IMR-90 (cell line): ENCODE measurements around the gene AFDN. TPM values are rescaled to one million over a fixed set of nuclear protein-coding genes. Genes with fewer than 3 reads are reported as not detected.

Experiments
- ATAC-seq: fragments of 200-7000 bp; cut with Tn5 transposase; 2 replicates; pipeline ENCODE4 v1.9.1; 2020; ENCODE audit warnings: low read depth, mild to moderate bottlenecking, moderate library complexity
- BruUV-seq: library from RNA; stranded (reverse); fragments of 400-500 nt; replicated peaks from 2 replicates; lab custom pipeline; 2021; lab: Mats Ljungman, UMichigan
- CTCF ChIA-PET: fragments of 300-600 bp; formaldehyde crosslinking; extraction: SDS; loops from one replicate; lab custom pipeline; 2021; ENCODE audit warnings: antibody characterized with exemption; lab: Yijun Ruan, JAX
- POLR2A ChIA-PET: fragments of 300-600 bp; sonication (Branson Sonifier 250); formaldehyde crosslinking; loops from one replicate; lab custom pipeline; 2022; ENCODE audit warnings: antibody characterized with exemption; ENCODE audit not compliant: unreplicated experiment; lab: Charles Lee
- DNase-seq: peaks from one replicate; pipeline ENCODE4 v3.0.0; 2013
- H2AFZ ChIP-seq: replicated peaks from 2 replicates; pipeline ENCODE3; 2013; ENCODE audit warnings: low read length, mild to moderate bottlenecking; ENCODE audit not compliant: poor library complexity
- H2AK5ac ChIP-seq: 2 replicates; pipeline ENCODE4 v1.6.1; 2013; ENCODE audit warnings: low read depth, low read length, inconsistent platforms
- H2AK9ac ChIP-seq: replicated peaks from 2 replicates; pipeline ENCODE3; 2013; ENCODE audit warnings: mild to moderate bottlenecking, low read depth, low read length, moderate library complexity; ENCODE audit not compliant: poor library complexity
- H2BK120ac ChIP-seq: 2 replicates; pipeline ENCODE4 v1.6.1; 2013; ENCODE audit warnings: low read depth, low read length, inconsistent platforms
- H2BK15ac ChIP-seq: 3 replicates; pipeline ENCODE4 v1.6.1; 2013; ENCODE audit warnings: low read depth, low read length, inconsistent platforms
- H2BK20ac ChIP-seq: 2 replicates; pipeline ENCODE4 v1.6.1; 2013; ENCODE audit warnings: low read depth, mild to moderate bottlenecking, inconsistent platforms, low read length, moderate library complexity
- H2BK5ac ChIP-seq: 2 replicates; pipeline ENCODE4 v1.6.1; 2013; ENCODE audit warnings: mild to moderate bottlenecking, low read depth, low read length, inconsistent platforms; ENCODE audit not compliant: poor library complexity, severe bottlenecking
- H3K14ac ChIP-seq: replicated peaks from 2 replicates; pipeline ENCODE4 v1.6.1; 2013; ENCODE audit warnings: low read depth, low read length, inconsistent platforms
- H3K18ac ChIP-seq: 2 replicates; pipeline ENCODE4 v1.6.1; 2013; ENCODE audit warnings: low read depth, low read length, control low read depth
- H3K23ac ChIP-seq: 2 replicates; pipeline ENCODE4 v1.6.1; 2013; ENCODE audit warnings: low read depth, low read length, inconsistent platforms
- H3K27ac ChIP-seq: 2 replicates; pipeline ENCODE4 v1.5.1; 2013; ENCODE audit warnings: mild to moderate bottlenecking, control low read depth, low read length; ENCODE audit not compliant: insufficient read depth
- H3K27me3 ChIP-seq: 2 replicates; pipeline ENCODE4 v1.6.1; 2013; ENCODE audit warnings: low read length; ENCODE audit not compliant: control insufficient read depth, insufficient read depth
- H3K36me3 ChIP-seq: 2 replicates; pipeline ENCODE4 v1.6.1; 2013; ENCODE audit warnings: low read length, mixed read lengths; ENCODE audit not compliant: control insufficient read depth, insufficient read depth
- H3K4ac ChIP-seq: 2 replicates; pipeline ENCODE4 v1.6.1; 2013; ENCODE audit warnings: low read depth, low read length, inconsistent platforms
- H3K4me1 ChIP-seq: 2 replicates; pipeline ENCODE4 v1.6.1; 2013; ENCODE audit warnings: low read length, mixed read lengths; ENCODE audit not compliant: control insufficient read depth, insufficient read depth
- H3K4me2 ChIP-seq: 2 replicates; pipeline ENCODE4 v1.6.1; 2013; ENCODE audit warnings: low read depth, mild to moderate bottlenecking, control low read depth, low read length, moderate library complexity
- H3K4me3 ChIP-seq: 2 replicates; pipeline ENCODE4 v1.5.1; 2013; ENCODE audit warnings: low read depth, mild to moderate bottlenecking, control low read depth, low read length, moderate library complexity; ENCODE audit not compliant: insufficient read depth
- H3K56ac ChIP-seq: 2 replicates; pipeline ENCODE4 v1.6.1; 2013; ENCODE audit warnings: low read length, inconsistent platforms; ENCODE audit not compliant: insufficient read depth; ENCODE audit errors: extremely low read depth
- H3K79me1 ChIP-seq, 2 experiments: 2 replicates each; pipeline ENCODE4 v1.6.1; 2013; ENCODE audit warnings: low read length in 2 of 2, inconsistent platforms in 1 of 2, low read depth in 1 of 2
- H3K9ac ChIP-seq: 2 replicates; pipeline ENCODE4 v1.6.1; 2013; ENCODE audit warnings: low read depth, low read length, control low read depth
- H3K9me1 ChIP-seq: 2 replicates; pipeline ENCODE4 v1.6.1; 2013; ENCODE audit warnings: low read length, inconsistent platforms; ENCODE audit not compliant: insufficient read depth
- H3K9me3 ChIP-seq: 2 replicates; pipeline ENCODE4 v1.6.1; 2013; ENCODE audit warnings: low read length; ENCODE audit not compliant: control insufficient read depth, insufficient read depth
- H4K20me1 ChIP-seq: 2 replicates; pipeline ENCODE4 v1.6.1; 2013; ENCODE audit warnings: low read length, inconsistent platforms; ENCODE audit not compliant: insufficient read depth
- H4K5ac ChIP-seq: 2 replicates; pipeline ENCODE4 v1.6.1; 2013; ENCODE audit warnings: mild to moderate bottlenecking, low read depth, low read length, control low read depth
- H4K8ac ChIP-seq, 2 experiments: 2 replicates each; pipeline ENCODE4 v1.6.1; 2013; ENCODE audit warnings: low read depth in 2 of 2, low read length in 2 of 2, control low read depth in 1 of 2, inconsistent platforms in 1 of 2
- H4K91ac ChIP-seq: 2 replicates; pipeline ENCODE4 v1.6.1; 2013; ENCODE audit warnings: low read depth, low read length, inconsistent platforms; ENCODE audit not compliant: insufficient read depth
- CTCF ChIP-seq: conservative IDR thresholded peaks from 2 replicates; pipeline ENCODE4 v1.5.1; 2012; ENCODE audit warnings: mild to moderate bottlenecking, low read depth, low read length, improper control_type of control experiment
- ELK1 ChIP-seq: fragments of 150-350 bp; IDR thresholded peaks from 2 replicates; pipeline ENCODE4 v1.6.1; 2016; ENCODE audit warnings: low read depth, mild to moderate bottlenecking, low read length, moderate library complexity, borderline replicate concordance
- NFE2L2 ChIP-seq: fragments of 150-350 bp; IDR thresholded peaks from 2 replicates; pipeline ENCODE4 v1.6.1; 2016; ENCODE audit warnings: low read depth, mild to moderate bottlenecking, low read length
- RAD21 ChIP-seq: IDR thresholded peaks from 2 replicates; pipeline ENCODE4 v1.6.1; 2012; ENCODE audit warnings: low read length, improper control_type of control experiment
- USF2 ChIP-seq: fragments of 150-350 bp; IDR thresholded peaks from 2 replicates; pipeline ENCODE4 v1.6.1; 2017; ENCODE audit warnings: mild to moderate bottlenecking, antibody characterized with exemption, low read length, low read depth
- WGBS, 2 experiments: methylation state at CpG; one replicate each; pipeline versions ENCODE4 v1.1.5 to v1.1.7; 2013; ENCODE audit warnings: missing lambda C conversion rate in 2 of 2; ENCODE audit not compliant: insufficient read length in 1 of 2; ENCODE audit errors: extremely low coverage in 2 of 2; 5-methylcytosine and 5-hydroxymethylcytosine counted together
- dilution Hi-C: fragments of 300-500 bp; cut with HindIII; formaldehyde crosslinking; loops from one replicate; pipeline ENCODE4 v1.14.3; 2018; ENCODE audit warnings: low sequenced_read_pairs; ENCODE audit not compliant: unreplicated experiment
- in situ Hi-C: fragments of 300-500 bp; cut with MboI; formaldehyde crosslinking; loops from 3 replicates; pipeline ENCODE4 v1.14.3; 2019; ENCODE audit warnings: low sequenced_read_pairs, inconsistent platforms, mixed read lengths
- intact Hi-C: fragments of 100-400 bp; cut with micrococcal nuclease; formaldehyde crosslinking; loops from 2 replicates; pipeline ENCODE4 v1.10.0; 2022
- polyA plus RNA-seq, 3 experiments: library from polyadenylated mRNA; depleted of rRNA; stranded (reverse); fragments of >200 nt; gene quantifications; 2 replicates each; pipeline ENCODE4 v1.2.3, GENCODE V29; 2012; ENCODE audit warnings: low replicate concordance in 1 of 3
- total RNA-seq: library from RNA; depleted of rRNA; stranded (reverse); fragments of >200 nt; gene quantifications from 2 replicates; pipeline ENCODE4 v1.2.3, GENCODE V29; 2012

AFDN gene
- total and polyA plus RNA-seq, 2 of the 4 experiments (the other 2 are of a cell fraction), result 11.6 to 20.8 TPM

GRCh38 chr6:167978607-167979006 lies 151.9 kb downstream of the AFDN start:
- Histone ChIP-seq H2BK20ac (no peak overlapping the region), H3K9ac (no peak overlapping the region), H2BK15ac (no peak overlapping the region), H3K4me3 (no peak overlapping the region), H3K56ac (no peak overlapping the region), H4K91ac (no peak overlapping the region), H4K5ac (no peak overlapping the region), H3K9me3 (no peaks in the 10 kb centered on the region), H3K9me1 (peaks cover 2% of the 10 kb centered on the region; the same call in 1 of the 2 replicates), H4K8ac (no peak overlapping the region), H3K79me1 (no peaks in the 10 kb centered on the region), H3K14ac (no peak overlapping the region), H2AK5ac (no peak overlapping the region), H2BK5ac (no peak overlapping the region), H3K4me2 (no peak overlapping the region), H3K23ac (no peak overlapping the region), H3K27me3 (peaks cover 2% of the 10 kb centered on the region; the same call in 1 of the 2 replicates), H3K4me1 (peaks cover 4% of the 10 kb centered on the region; the same call in 1 of the 2 replicates), H2BK120ac (no peak overlapping the region), H3K4ac (no peak overlapping the region), H2AK9ac (no peak overlapping the region), H3K27ac (no peak overlapping the region), H3K18ac (no peak overlapping the region), H2AFZ (no peak overlapping the region), H4K20me1 (no peaks in the 10 kb centered on the region), H3K36me3 (no peaks in the 10 kb centered on the region)
- dilution Hi-C loops (no loop called here), intact Hi-C loops (no loop called here), in situ Hi-C loops (no loop called here)
- DNase-seq (no peak), ATAC-seq (no peak)
- BruUV-seq, result no TSS peak
- ChIA-PET POLR2A (no interaction called here), CTCF (no interaction called here)
- TF ChIP-seq NFE2L2, result no peak
- TF ChIP-seq USF2, result no peak
- no peak for TF ChIP-seq CTCF
- TF ChIP-seq ELK1, result no peak
- no peak for TF ChIP-seq RAD21
- 100% methylated on average over 1 of the region's 7 CpGs; no CpG with 5 or more reads in 1 of the 2 experiments for WGBS, 2 experiments
